Activated T-helper 9 cell treated with anti-CD3 and anti-CD28 coated beads, Interleukin-2, amount 50 U/mL, for 16 hours (primary cell): ENCODE results near the gene DCTN2.
"Not testable (repeated sequence)": the region's sequence is repeated elsewhere in the genome, so short reads cannot be mapped to it uniquely, and the experiment has no call there.

ENCODE experiments used
- DNase-seq: peaks from one replicate; pipeline ENCODE4 v3.0.0-alpha.2; 2020; ENCODE audit warnings: low read depth

Gene DCTN2

DNA sequence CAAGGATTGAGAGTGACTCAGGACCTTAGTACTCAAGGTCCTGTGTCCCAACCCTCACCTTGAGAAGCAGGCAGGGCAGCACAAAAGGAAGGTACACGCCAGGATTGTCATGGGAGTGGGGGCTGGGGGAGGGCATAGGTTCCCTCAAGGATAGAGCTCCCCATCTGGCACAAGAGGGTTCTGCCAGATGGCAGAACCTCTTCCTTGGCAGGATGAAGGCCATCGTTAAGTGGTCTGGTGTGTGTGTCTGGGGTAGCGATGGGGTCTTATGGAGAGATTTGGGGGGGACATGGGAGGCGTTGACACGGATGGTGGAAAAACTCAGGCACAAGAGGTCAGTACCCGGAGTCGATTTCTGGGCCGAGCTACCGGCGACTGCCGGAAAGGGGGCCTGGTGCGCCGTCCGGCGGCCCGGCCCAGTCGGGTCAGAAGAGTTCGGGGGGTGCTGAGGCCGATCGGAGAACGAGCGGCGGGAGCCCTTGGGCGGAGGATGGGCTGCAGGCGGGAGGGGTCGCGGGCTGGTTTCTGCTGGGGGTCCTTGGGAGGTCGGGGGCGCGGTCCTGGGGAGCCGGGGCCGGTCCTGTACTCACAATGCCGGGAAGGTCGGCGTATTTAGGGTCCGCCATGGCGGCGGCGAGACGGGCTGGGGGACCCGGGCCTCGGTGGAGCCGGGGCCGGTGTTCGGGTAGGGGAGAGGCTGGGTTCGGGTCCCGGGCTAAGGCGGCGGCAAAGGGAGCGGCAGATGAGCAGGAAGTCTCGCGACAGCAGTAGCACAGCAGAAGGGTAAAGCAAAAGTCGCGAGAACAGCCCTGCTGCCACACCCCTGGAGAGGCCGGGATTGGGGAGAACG is at the start of gene DCTN2:
Gene DCTN2 (minus strand): TSS at position 755 of the 850 bp plus-strand sequence. CDS start 129 bp downstream, at position 626.
- DNase-seq = peak; percentile 89

DNA sequence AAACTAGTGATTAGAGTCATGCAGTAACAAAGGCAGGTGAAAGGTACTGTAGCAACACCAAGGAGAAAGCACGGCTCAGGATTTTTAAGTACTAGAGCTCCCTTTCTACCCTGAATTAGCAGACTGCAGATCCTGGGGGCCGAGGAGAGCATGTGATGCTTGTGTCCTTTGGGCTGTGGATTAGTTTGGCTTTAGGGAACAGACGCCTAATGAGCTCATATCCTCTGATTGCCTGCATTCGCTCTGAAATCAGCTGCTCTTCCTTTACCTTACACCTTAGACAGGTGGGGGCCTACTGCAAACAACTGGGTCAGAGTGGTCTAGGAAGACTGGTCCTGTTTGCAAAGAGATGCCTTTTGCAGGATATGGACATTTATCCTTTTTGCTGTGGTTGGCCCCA is 46.2 kb upstream of the DCTN2 start:
- DNase-seq = no peak

DNA sequence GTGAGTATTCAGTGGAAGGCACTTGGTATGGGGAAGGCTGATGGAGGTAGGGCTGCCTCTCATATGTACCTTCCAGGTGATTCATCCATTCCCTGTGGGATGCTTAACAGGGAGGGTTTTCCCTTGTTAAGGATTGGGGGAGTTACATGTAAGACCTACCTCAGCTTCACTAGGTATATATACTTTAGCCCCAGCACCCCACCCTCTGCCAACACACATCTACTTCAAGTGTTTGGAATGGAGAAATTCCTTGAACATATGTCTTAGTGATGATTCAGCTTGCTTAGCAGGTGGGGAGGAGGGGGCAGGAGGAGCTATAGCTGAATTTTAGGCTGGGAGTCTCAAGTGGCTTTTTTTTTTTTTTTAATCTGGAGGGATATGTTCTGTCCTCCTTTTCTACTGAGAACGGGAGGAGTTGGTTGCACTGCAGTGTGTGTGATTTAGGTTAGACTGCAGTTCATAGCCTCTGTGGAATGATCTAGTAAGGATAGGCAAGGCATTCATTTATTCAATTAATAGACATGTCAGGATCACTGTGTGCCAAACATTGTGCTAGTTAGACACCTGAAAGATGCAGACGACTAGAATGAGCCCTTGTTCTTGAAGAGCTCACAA is 45.7 kb upstream of the DCTN2 start:
- DNase-seq = no peak

- DNase-seq = no peak
Measured at GRCh38 chr12:57591782-57592325, 44.9 kb upstream of the DCTN2 start.

DNA sequence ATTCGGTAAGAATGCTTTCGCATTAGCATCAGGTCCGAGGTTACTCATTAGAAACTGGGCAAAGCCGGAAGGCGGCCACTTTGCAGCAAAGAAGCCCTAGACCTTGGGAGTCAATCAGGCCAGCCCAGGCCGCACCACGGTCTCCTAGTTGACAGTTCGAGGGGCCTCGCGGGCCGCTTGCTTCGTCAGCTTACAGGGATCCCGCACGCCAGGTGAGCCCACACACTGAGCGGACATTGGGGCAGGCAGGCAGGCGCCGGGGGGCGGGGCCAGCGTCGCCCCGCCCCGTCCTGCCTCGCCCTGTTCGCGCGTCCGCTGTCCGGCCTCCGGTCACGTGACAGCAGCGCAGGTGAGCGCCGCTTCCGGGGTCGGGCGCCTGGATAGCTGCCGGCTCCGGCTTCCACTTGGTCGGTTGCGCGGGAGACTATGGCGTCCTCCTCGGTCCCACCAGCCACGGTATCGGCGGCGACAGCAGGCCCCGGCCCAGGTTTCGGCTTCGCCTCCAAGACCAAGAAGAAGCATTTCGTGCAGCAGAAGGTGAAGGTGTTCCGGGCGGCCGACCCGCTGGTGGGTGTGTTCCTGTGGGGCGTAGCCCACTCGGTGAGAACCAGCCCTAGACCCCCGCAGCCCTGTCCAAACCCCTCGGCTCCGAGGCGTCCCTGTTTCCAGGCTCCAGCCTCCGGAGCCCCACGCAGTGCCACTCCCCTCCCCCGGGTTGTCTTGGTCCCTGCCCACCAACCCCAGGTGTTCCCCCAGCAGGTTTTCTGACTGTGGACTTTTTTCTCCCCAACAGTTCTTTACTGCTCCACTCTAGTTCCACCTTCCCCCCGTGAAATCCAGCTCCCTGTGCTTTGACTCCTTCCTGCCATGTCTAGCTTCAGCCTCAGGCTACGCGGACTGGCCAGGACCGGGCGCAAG is 44.1 kb upstream of the DCTN2 start, which contains the start of gene PIP4K2C:
Gene PIP4K2C (plus strand): TSS at position 329 of the 918 bp plus-strand sequence. CDS start 98 bp downstream, at position 427.
- DNase-seq = peak; percentile 71

GRCh38 chr12:57590479-57590863 is 43.5 kb upstream of the DCTN2 start:
- DNase-seq = no peak

- DNase-seq = not testable (repeated sequence)
Measured at GRCh38 chr12:57588951-57589610, 42.1 kb upstream of the DCTN2 start.

DNA sequence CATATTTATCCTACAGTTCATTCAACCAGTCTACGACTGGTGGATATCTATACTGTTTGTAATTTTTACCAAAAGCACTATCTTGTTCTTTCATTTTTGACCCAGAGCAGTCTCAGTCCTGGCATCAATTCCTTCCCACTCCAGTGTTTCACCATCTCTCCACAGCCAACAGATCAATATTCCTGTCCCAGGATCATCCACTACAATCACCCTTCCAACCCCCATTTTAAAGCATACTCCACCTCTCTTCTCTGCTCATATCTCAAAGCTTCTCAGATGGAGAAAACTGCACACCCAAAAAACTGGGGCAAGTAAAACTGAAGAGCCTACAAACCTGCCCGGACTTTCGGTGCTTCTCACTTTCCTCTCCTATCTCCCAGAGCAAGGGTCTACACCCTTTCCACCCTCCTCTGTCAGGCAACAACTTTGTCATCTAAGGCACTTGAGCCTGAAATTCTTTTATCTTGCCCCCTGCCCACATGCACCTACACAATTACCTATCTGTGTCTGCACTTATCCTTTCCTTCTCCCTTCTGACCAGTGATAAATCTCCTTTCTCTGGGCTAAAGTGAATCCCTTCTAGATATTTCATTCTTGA is 39.9 kb upstream of the DCTN2 start:
- DNase-seq = no peak

GRCh38 chr12:57586128-57586527 is 39.1 kb upstream of the DCTN2 start:
- DNase-seq = no peak

GRCh38 chr12:57585156-57585555 is 38.2 kb upstream of the DCTN2 start:
- DNase-seq = no peak

GRCh38 chr12:57584690-57585089 is 37.7 kb upstream of the DCTN2 start:
- DNase-seq = no peak

DNA sequence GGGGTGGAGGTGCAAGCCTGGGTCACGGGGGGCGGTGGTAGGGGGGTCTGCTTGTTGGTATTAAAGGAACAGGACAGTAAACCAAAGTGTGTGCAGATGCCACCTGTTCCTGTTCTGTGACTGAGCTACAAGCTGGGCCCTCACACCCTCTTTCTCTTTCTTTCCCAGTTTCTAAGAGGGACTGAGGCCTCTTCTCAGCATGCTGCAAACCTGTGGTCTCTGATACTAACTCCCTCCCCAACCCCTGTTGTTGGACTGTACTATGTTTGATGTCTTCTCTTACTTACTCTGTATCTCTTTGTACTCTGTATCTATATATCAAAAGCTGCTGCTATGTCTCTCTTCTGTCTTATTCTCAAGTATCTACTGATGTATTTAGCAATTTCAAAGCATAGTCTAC is 37.1 kb upstream of the DCTN2 start:
- DNase-seq = no peak

DNA sequence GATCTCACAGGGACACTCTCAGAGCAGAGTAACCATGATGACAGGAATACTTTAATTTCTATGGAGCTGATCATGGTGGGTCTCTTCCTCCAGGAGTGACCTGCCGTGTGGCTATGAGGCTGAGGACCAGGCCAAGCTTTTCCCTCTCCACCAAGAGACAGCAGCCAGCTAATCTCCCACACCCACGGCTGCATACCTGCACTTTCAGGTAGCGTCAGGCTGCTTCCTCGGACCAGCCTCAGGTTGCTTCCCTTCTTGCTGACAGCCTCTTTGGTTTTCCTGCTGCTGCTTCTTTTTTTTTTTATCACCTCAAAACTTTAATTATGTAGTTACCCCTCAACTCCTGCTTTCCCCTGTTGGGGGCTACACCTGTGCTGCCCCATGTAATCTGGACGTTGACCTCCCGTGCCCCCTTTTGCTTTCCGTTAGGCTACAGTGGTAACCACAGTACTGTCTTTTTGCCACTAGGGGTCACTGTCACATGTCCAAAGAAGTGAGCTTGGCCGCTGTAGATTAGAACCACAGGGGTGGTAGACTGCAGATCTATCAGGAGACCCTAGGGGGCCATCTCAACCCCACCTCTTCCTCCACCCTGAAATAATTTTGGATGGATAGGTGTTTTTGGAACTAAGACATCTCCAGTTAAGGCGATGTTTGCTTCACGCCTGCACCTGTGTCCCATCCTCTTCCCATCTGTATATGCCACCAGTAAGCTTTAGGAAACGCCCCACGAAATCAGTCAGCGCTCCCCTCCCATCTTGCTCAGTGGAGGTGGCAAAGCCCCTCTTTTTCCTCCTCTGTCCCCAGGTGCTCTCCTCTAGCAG is 36.2 kb upstream of the DCTN2 start:
- DNase-seq = peak; percentile 26

- no peak for DNase-seq
Measured at GRCh38 chr12:57582440-57582839, 35.4 kb upstream of the DCTN2 start.

- no peak for DNase-seq
Measured at GRCh38 chr12:57581802-57582201, 34.8 kb upstream of the DCTN2 start.

GRCh38 chr12:57580466-57580795 is 33.4 kb upstream of the DCTN2 start:
- no peak for DNase-seq

DNA sequence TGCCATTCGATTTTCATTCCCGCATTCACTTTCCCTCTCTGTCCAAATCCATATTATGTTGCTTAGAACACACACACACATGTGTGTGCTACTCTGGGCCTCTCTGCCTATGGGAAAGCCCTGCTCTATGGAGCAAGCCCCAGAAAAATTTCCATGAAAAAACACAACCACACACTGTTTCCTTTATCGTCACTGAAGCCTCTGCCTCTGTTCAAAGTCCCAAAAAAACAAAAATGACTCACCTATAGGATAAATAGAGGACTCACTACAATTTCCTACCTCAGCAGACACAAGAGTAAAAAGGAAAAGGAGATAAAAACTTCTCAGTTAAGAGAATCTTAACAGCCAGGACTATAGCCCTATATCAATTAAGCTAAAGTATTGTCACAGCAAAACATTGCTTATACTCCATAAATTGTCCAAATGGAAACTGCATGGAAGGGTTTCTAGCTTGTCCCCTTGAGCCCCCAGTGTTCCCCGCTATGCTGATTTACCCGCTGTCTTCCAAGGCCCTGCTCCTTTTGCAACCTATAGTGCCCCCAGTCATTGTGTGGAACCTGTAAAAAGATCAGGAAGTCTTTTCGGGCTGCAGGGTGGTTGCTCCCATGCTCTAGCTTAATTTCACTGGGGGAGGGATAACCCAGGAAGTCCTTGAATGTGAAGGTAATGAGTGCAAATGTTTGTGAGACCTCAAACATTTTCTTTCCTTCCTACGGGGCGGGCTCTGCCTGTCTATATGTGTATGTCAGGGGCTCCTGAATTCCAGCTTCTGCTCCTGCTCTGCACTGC is 32.9 kb upstream of the DCTN2 start:
- no peak for DNase-seq

GRCh38 chr12:57579011-57579410 is 32.0 kb upstream of the DCTN2 start:
- DNase-seq = no peak

GRCh38 chr12:57577981-57578758 is 31.2 kb upstream of the DCTN2 start:
- DNase-seq = no peak
